Skin epidermis (tissue), 12 donors: ENCODE results near the gene THBS2.

Source experiments
- H3K27ac ChIP-seq, 21 experiments: fragments of 200-600 bp; sonication (generic) in 11 of 21; one replicate each; pipeline ENCODE4 v1.5.0; 2020; ENCODE audit warnings: mild to moderate bottlenecking in 3 of 21, inconsistent platforms in 2 of 21, moderate library complexity in 2 of 21
- H3K4me3 ChIP-seq, 7 experiments: fragments of 200-600 bp; sonication (generic) in 2 of 7; one replicate each; pipeline ENCODE4 v1.5.0; 2020; ENCODE audit warnings: inconsistent platforms in 2 of 7, mild to moderate bottlenecking in 2 of 7, moderate library complexity in 1 of 7

THBS2 gene

GRCh38 chr6:169173532-169174268 lies 79.9 kb downstream of the THBS2 start:
- peak overlapping the region in 7 of 21 experiments; percentile 16 to 76 (median 52) for H3K27ac ChIP-seq
- no peak overlapping the region for H3K4me3 ChIP-seq

- Histone ChIP-seq H3K27ac (peak overlapping the region in 8 of 21 experiments; percentile 13 to 76 (median 58)), H3K4me3 (no peak overlapping the region)
Measured at GRCh38 chr6:169172946-169173345, 80.7 kb downstream of the THBS2 start.

- Histone ChIP-seq H3K4me3 (no peak overlapping the region), H3K27ac (peak overlapping the region in 12 of 21 experiments; percentile 0 to 76 (median 56))
Measured at GRCh38 chr6:169172456-169172855, 81.2 kb downstream of the THBS2 start.

- Histone ChIP-seq H3K4me3 (no peak overlapping the region), H3K27ac (peak overlapping the region in 12 of 21 experiments; percentile 0 to 76 (median 56))
Measured at GRCh38 chr6:169171951-169172350, 81.7 kb downstream of the THBS2 start.

- no peak overlapping the region for H3K4me3 ChIP-seq
- H3K27ac ChIP-seq = peak overlapping the region in 4 of 21 experiments; percentile 16 to 76 (median 44)
Measured at GRCh38 chr6:169171016-169171415, 82.6 kb downstream of the THBS2 start.

GRCh38 chr6:169170583-169170955 lies 83.1 kb downstream of the THBS2 start:
- no peak overlapping the region for H3K4me3 ChIP-seq
- H3K27ac ChIP-seq = peak overlapping the region in 4 of 21 experiments; percentile 13 to 29 (median 16)

- peak overlapping the region in 7 of 21 experiments; percentile 11 to 61 (median 20) for H3K27ac ChIP-seq
Measured at GRCh38 chr6:169169941-169170582, 83.6 kb downstream of the THBS2 start.

GRCh38 chr6:169169375-169169774 lies 84.3 kb downstream of the THBS2 start:
- Histone ChIP-seq H3K27ac (peak overlapping the region in 5 of 21 experiments; percentile 11 to 61 (median 29)), H3K4me3 (no peak overlapping the region)

More at GRCh38 chr6:169169941-169170582, 83.6 kb downstream of the THBS2 start:
- H3K4me3 ChIP-seq = no peak overlapping the region

GRCh38 chr6:169168706-169169105 lies 84.9 kb downstream of the THBS2 start:
- Histone ChIP-seq H3K27ac (peak overlapping the region in 1 of 21 experiments; percentile 17), H3K4me3 (no peak overlapping the region)

- H3K4me3 ChIP-seq = no peak overlapping the region
Measured at GRCh38 chr6:169168302-169168630, 85.4 kb downstream of the THBS2 start.

GRCh38 chr6:169167581-169168301 lies 85.9 kb downstream of the THBS2 start:
- H3K27ac ChIP-seq = peak overlapping the region in 6 of 21 experiments; percentile 10 to 59 (median 30)

More at GRCh38 chr6:169168302-169168630, 85.4 kb downstream of the THBS2 start:
- H3K27ac ChIP-seq = peak overlapping the region in 1 of 21 experiments; percentile 59

GRCh38 chr6:169166896-169167580 lies 86.6 kb downstream of the THBS2 start:
- Histone ChIP-seq H3K27ac (peak overlapping the region in 2 of 21 experiments; percentile 25 to 59), H3K4me3 (no peak overlapping the region)

More at GRCh38 chr6:169167581-169168301, 85.9 kb downstream of the THBS2 start:
- H3K4me3 ChIP-seq = no peak overlapping the region
